Measurements from ENCODE around the gene IKZF2.

GRCh38 chr2:213101109-213101508 lies 50.3 kb downstream of the IKZF2 start:
- TF ChIP-seq CTCF (conservative IDR thresholded peaks at IDR 0.05; ENCODE audit: low read depth in 2 of 2) (no peak), EZH2phosphoT487 (IDR thresholded peaks at IDR 0.05; ENCODE audit: unreplicated experiment) (no peak), POLR2AphosphoS5 (IDR thresholded peaks at IDR 0.05; ENCODE audit: low read depth) (no peak), EZH2 (IDR thresholded peaks at IDR 0.05; ENCODE audit: low read depth, unreplicated experiment) (no peak), CREB1 (CRISPR knock-in tag; IDR thresholded peaks at IDR 0.05; ENCODE audit: low read depth) (no peak), JUNB (IDR thresholded peaks at IDR 0.05; ENCODE audit: unreplicated experiment) (no peak), REST (IDR thresholded peaks at IDR 0.05; ENCODE audit: unreplicated experiment) (no peak), NANOG (IDR thresholded peaks at IDR 0.05; ENCODE audit: borderline replicate concordance) (no peak), ETS1 (IDR thresholded peaks at IDR 0.05) (no peak), ZNF114 (CRISPR knock-in tag; IDR thresholded peaks at IDR 0.05) (no peak), ZNF331 (CRISPR knock-in tag; IDR thresholded peaks at IDR 0.05; ENCODE audit: low read depth) (no peak), ZNF462 (CRISPR knock-in tag; IDR thresholded peaks at IDR 0.05) (no peak), STAT1 (IDR thresholded peaks at IDR 0.05; ENCODE audit: unreplicated experiment) (no peak)
